Calu3 (cell line): ENCODE data around the gene IL9R. TPM values are rescaled to one million over a fixed set of nuclear protein-coding genes. Genes with fewer than 3 reads are reported as not detected.
"Not testable (repeated sequence)": the region's sequence is repeated elsewhere in the genome, so short reads cannot be mapped to it uniquely, and the experiment has no call there.

ENCODE experiments used
- BruUV-seq: library from RNA; stranded (reverse); fragments of 400-500 nt; replicated peaks from 2 replicates; lab custom pipeline; 2021; lab: Mats Ljungman, UMichigan
- CTCF ChIA-PET: fragments of 300-600 bp; sonication (Branson Sonifier 250); formaldehyde crosslinking; loops from one replicate; lab custom pipeline; 2022; ENCODE audit warnings: antibody characterized with exemption; lab: Charles Lee
- DNase-seq: peaks from one replicate; pipeline ENCODE4 v3.0.0; 2022
- H3K27ac Mint-ChIP-seq: one replicate; pipeline ENCODE4 v1.8.0; 2022; ENCODE audit warnings: mixed read lengths; ENCODE audit not compliant: unreplicated experiment
- H3K27me3 Mint-ChIP-seq: one replicate; pipeline ENCODE4 v1.8.0; 2022; ENCODE audit warnings: mixed read lengths; ENCODE audit not compliant: unreplicated experiment
- H3K36me3 Mint-ChIP-seq: one replicate; pipeline ENCODE4 v1.8.0; 2022; ENCODE audit warnings: mild to moderate bottlenecking, moderate library complexity, mixed read lengths; ENCODE audit not compliant: insufficient read depth, unreplicated experiment
- H3K4me1 Mint-ChIP-seq: one replicate; pipeline ENCODE4 v1.8.0; 2022; ENCODE audit warnings: mild to moderate bottlenecking, low read depth, mixed read lengths; ENCODE audit not compliant: unreplicated experiment
- H3K4me3 Mint-ChIP-seq: one replicate; pipeline ENCODE4 v1.8.0; 2022; ENCODE audit warnings: mild to moderate bottlenecking, low read depth, moderate library complexity, mixed read lengths; ENCODE audit not compliant: unreplicated experiment
- H3K9me3 Mint-ChIP-seq: one replicate; pipeline ENCODE4 v1.8.0; 2022; ENCODE audit warnings: low read depth, mixed read lengths; ENCODE audit not compliant: unreplicated experiment
- CTCF ChIP-seq: fragments of 200-600 bp; IDR thresholded peaks from one replicate; pipeline ENCODE4 v1.8.0; 2022; ENCODE audit warnings: antibody characterized with exemption; ENCODE audit not compliant: unreplicated experiment
- intact Hi-C: fragments of 100-400 bp; cut with micrococcal nuclease; formaldehyde crosslinking; loops from one replicate; pipeline ENCODE4 v1.10.0; 2022; ENCODE audit not compliant: unreplicated experiment
- total RNA-seq: library from RNA; stranded (reverse); gene quantifications from 2 replicates; pipeline ENCODE4 v1.2.3, GENCODE V29; 2022

The IL9R gene
- total RNA-seq, 1 experiment from 2014 or later: not detected

GRCh38 chrX:155998116-155998515 lies 620 bp downstream of the IL9R start:
- intact Hi-C loops: no loop called here
- H3K36me3 Mint-ChIP-seq: no peaks in the 10 kb centered on the region
- CTCF ChIA-PET: no interaction called here
- no peaks in the 10 kb centered on the region for H3K27me3 Mint-ChIP-seq
- TF ChIP-seq CTCF: no peak
- DNase-seq: no peak
- H3K27ac Mint-ChIP-seq: no peak overlapping the region
- BruUV-seq: no TSS peak
- H3K9me3 Mint-ChIP-seq: no peaks in the 10 kb centered on the region
- no peak overlapping the region for H3K4me3 Mint-ChIP-seq
- no peaks in the 10 kb centered on the region for H3K4me1 Mint-ChIP-seq

GRCh38 chrX:155998761-155999510 lies 1.4 kb downstream of the IL9R start:
- no peak overlapping the region for H3K4me3 Mint-ChIP-seq
- intact Hi-C loops: no loop called here
- DNase-seq: no peak
- H3K9me3 Mint-ChIP-seq: no peaks in the 10 kb centered on the region
- H3K4me1 Mint-ChIP-seq: no peaks in the 10 kb centered on the region
- no TSS peak for BruUV-seq
- H3K27me3 Mint-ChIP-seq: no peaks in the 10 kb centered on the region
- TF ChIP-seq CTCF: no peak
- no peak overlapping the region for H3K27ac Mint-ChIP-seq
- CTCF ChIA-PET: no interaction called here
- no peaks in the 10 kb centered on the region for H3K36me3 Mint-ChIP-seq

GRCh38 chrX:155999751-156000150 lies 2.3 kb downstream of the IL9R start:
- intact Hi-C loops, DNase-seq, BruUV-seq, H3K27me3 Mint-ChIP-seq, H3K9me3 Mint-ChIP-seq, H3K4me3 Mint-ChIP-seq, H3K4me1 Mint-ChIP-seq, CTCF ChIA-PET, H3K36me3 Mint-ChIP-seq, H3K27ac Mint-ChIP-seq: not testable (repeated sequence)

GRCh38 chrX:156000361-156000926 lies 2.9 kb downstream of the IL9R start:
- TF ChIP-seq CTCF: no peak
- no peak for DNase-seq
- CTCF ChIA-PET: no interaction called here
- intact Hi-C loops: no loop called here
- H3K36me3 Mint-ChIP-seq: no peaks in the 10 kb centered on the region
- H3K9me3 Mint-ChIP-seq: no peaks in the 10 kb centered on the region
- H3K4me1 Mint-ChIP-seq: no peaks in the 10 kb centered on the region
- no peak overlapping the region for H3K27ac Mint-ChIP-seq
- no TSS peak for BruUV-seq
- no peak overlapping the region for H3K4me3 Mint-ChIP-seq
- H3K27me3 Mint-ChIP-seq: no peaks in the 10 kb centered on the region
